GM19351 (cell line): ENCODE results near the gene ELMO1.

Source experiments
- ATAC-seq: cut with Tn5 transposase; IDR thresholded peaks from one replicate; pipeline ENCODE4 v1.9.1; 2021; ENCODE audit warnings: mild to moderate bottlenecking, moderate library complexity; ENCODE audit not compliant: unreplicated experiment

Gene ELMO1

GRCh38 chr7:37109016-37109683 lies 339.5 kb downstream of the ELMO1 start:
- no peak for ATAC-seq

DNA sequence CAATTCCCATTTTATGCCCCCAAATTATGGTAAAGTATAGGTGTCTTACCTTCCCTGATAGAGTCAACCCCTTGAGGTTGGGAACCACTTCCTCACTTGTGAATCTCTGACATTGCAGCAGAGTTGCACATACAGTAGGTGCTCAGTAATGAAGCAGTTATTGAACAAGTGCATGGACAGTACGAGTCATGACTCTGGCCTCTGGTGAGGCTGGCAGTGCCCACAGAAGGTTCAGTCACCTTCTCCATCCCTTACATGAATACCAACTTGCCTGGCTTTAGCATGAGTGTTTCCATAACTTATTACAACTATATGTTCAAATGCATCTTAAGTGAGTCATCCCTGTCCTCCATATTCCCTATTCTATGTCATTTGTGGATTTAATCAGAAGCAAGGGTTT lies 340.0 kb downstream of the ELMO1 start:
- ATAC-seq, result no peak

GRCh38 chr7:37107047-37107750 lies 341.5 kb downstream of the ELMO1 start:
- no peak for ATAC-seq

GRCh38 chr7:37105762-37106161 lies 342.9 kb downstream of the ELMO1 start:
- no peak for ATAC-seq

DNA sequence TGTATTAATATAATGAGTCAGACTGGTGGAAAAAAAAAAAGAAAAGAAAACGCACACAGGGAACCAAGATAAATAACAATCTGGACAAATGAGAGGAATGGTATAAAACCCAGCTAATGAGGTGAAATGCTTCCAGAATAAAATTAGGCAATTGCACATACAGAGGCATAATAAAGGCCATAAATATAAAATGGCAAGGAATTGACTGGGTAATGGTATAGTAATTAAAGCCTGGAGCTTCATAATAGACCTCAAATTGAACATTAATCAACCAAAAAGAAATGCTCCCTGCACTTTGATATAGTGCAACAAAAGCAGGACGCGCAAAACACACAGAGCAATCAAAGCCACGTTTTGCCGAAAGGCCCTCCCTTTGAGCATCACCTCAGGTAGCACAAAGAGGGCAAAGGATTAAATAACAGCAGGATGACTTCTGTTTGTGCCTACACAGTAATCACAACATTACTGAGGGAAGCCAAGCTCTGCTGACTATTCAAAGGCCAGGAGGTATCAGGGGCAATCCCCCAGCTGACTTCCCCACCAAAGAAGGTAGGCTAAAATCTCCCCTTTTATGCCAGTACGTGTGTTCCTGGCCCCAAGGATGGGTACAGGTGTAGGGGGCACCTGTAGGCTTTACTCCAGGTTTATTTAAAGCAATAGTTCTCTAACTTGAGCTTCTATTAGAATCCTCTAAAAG lies 343.7 kb downstream of the ELMO1 start:
- ATAC-seq, result no peak

DNA sequence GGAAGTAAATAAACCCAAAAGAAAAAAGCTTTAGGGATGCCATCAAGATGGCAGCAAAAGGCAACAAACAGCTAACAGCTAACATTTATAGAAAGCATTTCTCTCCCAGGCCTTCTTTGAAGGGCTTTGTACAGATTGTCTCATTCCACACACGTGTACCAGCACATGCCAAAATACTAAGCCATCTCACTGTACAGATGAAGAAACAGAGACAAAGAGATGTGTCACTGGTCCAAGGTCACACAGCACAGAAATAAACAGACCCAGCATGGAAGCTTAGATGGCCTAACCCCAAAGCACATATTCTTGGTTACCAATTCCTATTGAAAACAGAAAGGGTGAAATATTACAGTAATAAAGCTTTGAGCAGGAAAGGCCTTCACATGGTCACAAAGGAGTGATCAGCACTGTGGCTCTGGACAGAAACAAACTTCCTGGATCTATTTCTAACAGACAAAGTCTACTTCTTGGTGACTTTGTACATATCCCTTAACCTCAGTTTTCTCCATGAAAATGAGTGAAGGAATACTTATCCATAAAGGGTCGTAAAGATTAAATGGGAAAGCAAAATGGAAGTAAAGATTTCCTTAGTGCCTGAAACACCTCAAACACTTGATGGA lies 346.0 kb downstream of the ELMO1 start:
- ATAC-seq, result no peak

DNA sequence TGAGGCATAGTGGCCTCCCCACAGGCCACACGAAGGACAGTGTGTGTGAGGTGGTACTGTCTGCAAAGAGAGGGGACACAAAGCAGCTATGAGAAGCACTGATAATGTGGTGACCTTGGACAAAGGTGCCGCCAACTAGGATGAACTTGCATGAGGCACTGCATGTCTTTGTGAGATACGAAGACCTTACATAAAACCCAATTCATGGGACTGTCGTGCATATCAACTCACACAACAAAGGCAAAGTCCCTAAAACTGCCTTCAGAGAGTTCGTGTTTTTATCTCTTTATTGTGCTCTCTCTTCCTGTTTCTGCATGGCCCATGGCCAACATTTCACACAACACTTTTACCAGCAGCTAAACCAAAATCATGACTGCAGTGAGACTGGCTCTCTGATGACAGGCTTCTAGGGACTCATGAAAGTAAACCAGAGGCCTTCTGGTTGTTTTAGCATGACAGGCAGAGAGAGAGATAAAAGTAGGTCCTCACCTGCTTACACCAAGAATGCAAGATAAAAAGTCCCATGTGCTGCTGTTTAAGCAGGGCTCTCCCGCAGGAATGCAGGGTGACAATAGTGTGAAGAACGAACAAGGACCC lies 347.8 kb downstream of the ELMO1 start:
- no peak for ATAC-seq

- no peak for ATAC-seq
Measured at GRCh38 chr7:37098762-37099161, 349.9 kb downstream of the ELMO1 start.

GRCh38 chr7:37097983-37098382 lies 350.7 kb downstream of the ELMO1 start:
- no peak for ATAC-seq

- no peak for ATAC-seq
Measured at GRCh38 chr7:37097276-37097675, 351.4 kb downstream of the ELMO1 start.

DNA sequence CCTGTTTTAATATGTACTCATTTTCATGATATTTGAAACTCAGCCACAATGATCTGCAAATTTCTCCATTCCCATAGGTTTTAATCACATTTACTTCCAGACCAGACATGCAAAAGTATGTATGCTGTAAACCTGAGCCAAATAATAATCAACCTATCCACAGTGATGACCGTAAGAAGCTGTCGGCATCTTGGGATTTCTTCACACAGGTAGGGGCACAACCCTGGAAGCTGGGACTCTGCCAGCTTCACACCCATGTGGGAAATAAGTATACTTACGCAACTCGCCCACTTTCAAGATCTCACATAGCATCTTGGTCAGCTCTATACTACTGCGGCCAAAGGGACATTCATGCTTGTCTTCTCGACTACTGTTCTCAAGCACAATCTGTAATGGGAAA lies 352.3 kb downstream of the ELMO1 start:
- no peak for ATAC-seq

DNA sequence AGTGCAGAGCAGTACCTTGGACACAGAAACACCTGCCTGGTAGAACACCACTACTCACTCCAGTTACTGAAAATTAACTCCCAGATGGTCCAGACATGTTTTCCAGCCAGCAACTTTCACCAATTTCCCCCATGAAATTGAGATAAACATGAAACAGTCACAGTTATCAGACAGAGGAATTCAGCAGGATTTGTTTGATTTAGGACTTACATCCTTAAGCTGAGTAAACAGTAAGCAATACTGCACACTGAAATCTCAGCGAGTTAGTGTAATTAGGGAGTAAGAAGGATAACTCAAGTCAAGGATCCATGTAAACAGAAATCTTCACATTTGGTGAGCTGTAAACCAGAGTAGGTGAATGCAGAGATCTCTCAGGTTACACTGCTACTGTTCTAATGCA lies 353.5 kb downstream of the ELMO1 start:
- ATAC-seq, result no peak

- ATAC-seq, result no peak
Measured at GRCh38 chr7:37093257-37093656, 355.4 kb downstream of the ELMO1 start.

DNA sequence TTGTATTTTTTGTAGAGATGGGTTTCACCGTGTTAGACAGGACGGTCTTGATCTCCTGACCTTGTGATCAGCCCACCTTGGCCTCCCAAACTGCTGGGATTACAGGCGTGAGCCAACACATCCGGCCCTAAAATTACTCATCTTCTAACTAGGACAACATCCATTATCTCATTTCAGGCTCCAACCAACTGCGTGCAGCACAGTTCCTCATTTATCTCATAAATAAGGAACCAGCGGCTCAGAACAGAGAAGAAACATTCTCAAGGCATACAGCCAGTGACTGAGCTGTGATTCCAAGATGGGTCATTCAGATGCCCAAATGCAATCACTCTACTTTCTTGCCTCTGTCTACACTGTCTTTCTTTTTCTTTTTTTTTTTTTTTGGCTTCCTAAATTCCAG lies 356.1 kb downstream of the ELMO1 start:
- ATAC-seq, result no peak

DNA sequence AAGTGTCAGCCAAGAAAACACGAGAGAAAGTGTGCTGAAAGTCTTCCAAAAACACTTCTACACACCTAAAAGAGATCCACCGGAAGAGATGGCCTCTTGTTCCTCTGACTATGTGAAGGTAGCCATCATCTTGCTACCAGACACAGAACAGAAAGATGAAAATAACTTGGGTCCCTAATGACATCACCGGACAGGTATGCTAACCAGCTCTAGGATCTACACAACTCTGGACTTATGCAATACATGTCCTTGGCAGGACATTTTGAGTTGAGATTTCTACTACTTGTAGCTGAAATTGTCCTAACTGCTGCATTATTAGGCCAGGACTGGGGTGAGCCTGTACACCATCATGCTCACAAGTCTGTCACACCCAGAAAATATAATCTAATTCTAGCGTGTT lies 358.7 kb downstream of the ELMO1 start:
- no peak for ATAC-seq

DNA sequence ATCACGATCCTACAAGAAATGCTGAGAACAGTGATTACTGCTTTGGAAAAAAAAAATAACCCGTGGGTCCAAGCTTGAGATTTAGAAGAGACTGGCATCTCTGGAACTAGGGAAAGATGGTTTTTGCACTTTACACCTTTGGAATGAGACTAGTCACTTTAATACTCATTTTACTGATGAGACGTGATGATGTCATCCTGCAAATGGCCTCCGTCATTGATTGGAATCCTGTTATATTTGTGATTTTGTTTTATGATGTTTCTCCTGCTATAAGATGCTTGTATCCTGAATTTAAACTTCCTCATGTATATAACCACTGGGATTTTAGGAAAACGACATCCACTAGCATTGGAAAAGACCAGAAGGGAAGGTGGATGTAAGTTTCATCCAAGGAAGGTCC lies 363.1 kb downstream of the ELMO1 start:
- ATAC-seq, result no peak

GRCh38 chr7:37084303-37084702 lies 364.4 kb downstream of the ELMO1 start:
- ATAC-seq, result no peak

DNA sequence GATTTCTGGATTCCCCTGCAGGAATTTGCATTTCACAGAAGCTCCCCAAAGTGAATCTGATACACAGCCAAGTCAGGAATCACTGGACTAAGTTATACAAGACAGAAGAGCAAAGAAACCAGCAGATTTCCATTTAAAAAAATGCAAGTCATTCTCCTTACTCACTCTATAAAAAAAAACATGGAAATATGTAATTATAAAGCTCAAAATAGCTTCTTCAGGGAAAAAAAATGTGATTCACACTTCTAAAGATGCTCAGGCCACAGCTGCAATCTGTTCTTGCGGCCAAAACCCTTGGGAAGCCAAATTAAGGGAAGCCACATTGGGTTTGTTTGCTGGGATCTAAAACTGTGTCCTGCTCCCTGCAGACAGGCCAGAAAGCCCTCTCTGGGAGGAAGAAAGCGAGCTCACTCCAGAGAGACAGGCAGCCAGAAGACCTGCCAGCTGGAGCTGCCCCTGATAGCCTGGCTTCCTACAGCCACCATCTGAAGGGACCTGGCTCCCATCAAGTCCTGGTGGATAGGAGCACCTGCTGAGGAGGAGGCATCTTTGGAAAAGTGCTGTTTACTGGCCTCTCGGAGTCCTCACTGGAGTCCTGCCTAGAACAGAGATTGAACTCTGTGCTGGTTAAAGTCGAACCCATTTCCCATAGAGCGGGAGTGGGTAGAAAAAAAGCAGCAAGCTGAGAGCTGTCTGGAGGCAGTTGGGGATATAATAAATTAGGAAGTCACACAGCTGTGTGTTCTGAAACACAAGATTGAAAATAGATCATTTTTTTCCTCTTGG lies 365.2 kb downstream of the ELMO1 start:
- ATAC-seq, result no peak

DNA sequence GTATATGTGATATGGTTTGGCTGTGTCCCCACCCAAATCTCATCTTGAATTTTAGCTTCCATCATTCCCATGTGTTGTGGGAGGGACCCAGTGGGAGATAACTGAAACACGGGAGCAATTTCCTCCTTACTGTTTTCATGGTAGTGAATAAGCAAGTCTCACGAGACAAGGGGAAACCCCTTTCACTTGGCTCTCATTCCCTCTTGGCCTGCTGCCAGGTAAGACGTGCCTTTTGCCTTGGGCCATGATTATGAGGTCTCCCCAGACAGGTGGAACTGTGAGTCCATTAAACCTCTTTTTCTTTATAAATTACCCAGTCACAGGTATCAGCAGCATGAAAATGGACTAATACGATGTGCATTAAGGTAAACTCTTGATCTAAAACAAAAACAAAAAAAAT lies 367.2 kb downstream of the ELMO1 start:
- ATAC-seq, result no peak

DNA sequence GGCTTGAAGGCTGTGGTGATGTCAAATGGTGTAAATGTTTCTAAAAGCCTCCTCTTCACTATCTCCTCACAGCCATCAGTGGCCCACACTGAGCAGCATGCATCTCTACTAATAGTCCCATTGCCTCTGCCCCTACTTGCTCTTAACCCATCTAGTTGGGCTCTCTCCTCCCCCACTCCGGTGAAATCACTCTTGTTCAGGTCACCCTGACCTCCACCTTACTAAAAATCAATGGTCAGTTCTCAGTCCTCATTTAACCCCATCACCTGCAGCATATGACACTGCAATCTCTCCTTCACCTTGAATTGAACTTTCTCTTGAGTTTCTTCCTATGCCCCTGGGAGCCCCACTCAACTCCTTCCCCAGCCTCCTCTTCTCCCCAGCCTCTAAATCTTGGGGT lies 369.2 kb downstream of the ELMO1 start:
- ATAC-seq, result no peak

DNA sequence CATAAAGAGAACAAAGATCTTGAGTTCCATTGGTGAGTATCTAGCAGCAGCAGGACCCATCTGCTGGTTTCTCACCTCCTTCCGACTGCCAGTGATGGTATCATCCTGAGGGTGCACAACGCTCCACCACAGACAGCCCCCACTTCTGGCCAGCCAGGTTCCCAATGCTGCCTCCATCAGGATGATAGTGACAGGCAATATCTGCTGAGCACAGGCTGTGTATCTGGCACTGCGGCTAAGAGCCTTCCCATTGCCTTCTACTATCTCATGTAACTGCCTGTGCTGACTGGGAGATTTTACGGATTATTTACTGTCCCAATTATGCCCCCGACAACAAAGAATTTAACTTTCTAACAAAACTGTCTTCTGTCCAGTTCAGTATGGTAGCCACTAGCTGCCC lies 372.0 kb downstream of the ELMO1 start:
- no peak for ATAC-seq
